ENCODE results near the gene C2CD2.

DNA sequence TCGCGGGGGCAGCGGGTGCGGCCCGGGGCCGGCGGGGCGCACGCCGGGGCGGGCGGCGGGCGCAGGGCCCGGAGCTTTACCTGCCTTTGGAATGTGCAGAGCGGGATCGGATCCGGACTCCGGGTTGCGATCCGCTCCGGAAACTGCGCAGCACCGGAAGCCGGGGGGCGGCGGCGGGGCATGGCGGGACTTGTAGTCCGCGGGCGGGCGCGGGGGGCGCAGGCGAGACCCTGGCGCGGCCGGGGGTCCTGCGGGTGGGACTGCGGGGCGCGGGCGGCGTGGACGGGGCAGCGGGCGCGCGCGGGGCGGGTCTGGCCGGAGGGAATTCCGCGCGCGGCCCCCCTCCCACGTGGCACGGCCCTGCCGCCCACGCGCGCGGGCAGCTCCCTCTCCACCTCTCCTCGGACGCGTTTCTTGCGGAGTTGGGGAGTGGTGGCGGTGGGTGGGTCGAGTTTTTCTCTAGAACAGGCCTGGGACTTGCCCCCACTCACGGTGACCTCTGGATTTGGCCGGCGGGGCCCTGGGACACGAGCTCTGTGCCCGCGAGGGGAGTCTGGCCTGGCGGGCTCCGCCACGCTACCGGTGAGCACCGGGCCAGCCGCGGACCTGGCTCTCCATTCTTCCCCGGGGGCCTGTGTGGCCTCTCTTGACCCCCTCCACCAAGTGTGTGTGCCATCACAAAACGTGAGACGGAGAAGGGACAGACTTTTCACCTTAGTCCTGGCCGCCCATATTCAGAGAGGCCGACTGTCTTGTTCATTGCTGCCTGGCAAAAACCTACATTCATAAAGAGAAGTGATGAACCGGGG, 74.4 kb downstream of the C2CD2 start, which contains the start of gene PRDM15:
- TF ChIP-seq, protein P1, sequence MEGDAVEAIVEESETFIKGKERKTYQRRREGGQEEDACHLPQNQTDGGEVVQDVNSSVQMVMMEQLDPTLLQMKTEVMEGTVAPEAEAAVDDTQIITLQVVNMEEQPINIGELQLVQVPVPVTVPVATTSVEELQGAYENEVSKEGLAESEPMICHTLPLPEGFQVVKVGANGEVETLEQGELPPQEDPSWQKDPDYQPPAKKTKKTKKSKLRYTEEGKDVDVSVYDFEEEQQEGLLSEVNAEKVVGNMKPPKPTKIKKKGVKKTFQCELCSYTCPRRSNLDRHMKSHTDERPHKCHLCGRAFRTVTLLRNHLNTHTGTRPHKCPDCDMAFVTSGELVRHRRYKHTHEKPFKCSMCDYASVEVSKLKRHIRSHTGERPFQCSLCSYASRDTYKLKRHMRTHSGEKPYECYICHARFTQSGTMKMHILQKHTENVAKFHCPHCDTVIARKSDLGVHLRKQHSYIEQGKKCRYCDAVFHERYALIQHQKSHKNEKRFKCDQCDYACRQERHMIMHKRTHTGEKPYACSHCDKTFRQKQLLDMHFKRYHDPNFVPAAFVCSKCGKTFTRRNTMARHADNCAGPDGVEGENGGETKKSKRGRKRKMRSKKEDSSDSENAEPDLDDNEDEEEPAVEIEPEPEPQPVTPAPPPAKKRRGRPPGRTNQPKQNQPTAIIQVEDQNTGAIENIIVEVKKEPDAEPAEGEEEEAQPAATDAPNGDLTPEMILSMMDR (conservative IDR thresholded peaks at IDR 0.05; ENCODE audit: low read length), result no peak
- no peak for TF ChIP-seq EZH2phosphoT487 (IDR thresholded peaks at IDR 0.05; ENCODE audit: borderline replicate concordance)
